ENCODE measurements around the gene KLK1. TPM values are rescaled to one million over a fixed set of nuclear protein-coding genes. Genes with fewer than 3 reads are reported as not detected.

Gene KLK1
- total and polyA plus RNA-seq, 2 of the 13 experiments (the other 11 are each of a cell fraction or from before 2014, with no cell fraction given) = not detected

- no peak for TF ChIP-seq SRF (IDR thresholded peaks at IDR 0.05; ENCODE audit: low read depth, low read length)
- no peak for TF ChIP-seq TCF7L2 (IDR thresholded peaks at IDR 0.05; ENCODE audit: low read depth, low read length)
- TF ChIP-seq IKZF5 (CRISPR knock-in tag; IDR thresholded peaks at IDR 0.05) = no peak
- TF ChIP-seq TFDP1 (CRISPR knock-in tag; IDR thresholded peaks at IDR 0.05; ENCODE audit: borderline replicate concordance) = 0 out of 2 replicates have a peak, but pooled peaks have one; percentile 22
- no peak for TF ChIP-seq RNF219 (CRISPR knock-in tag; IDR thresholded peaks at IDR 0.05)
- no peak for TF ChIP-seq KDM5A (IDR thresholded peaks at IDR 0.05; ENCODE audit: borderline replicate concordance, low read length)
- TF ChIP-seq JDP2 (CRISPR knock-in tag; IDR thresholded peaks at IDR 0.05; ENCODE audit: borderline replicate concordance) = no peak
- no peak for TF ChIP-seq MAFG (CRISPR knock-in tag; IDR thresholded peaks at IDR 0.05)
- TF ChIP-seq PPARG (CRISPR knock-in tag; conservative IDR thresholded peaks at IDR 0.05) = no peak
- no peak for TF ChIP-seq ZNF652 (CRISPR knock-in tag; IDR thresholded peaks at IDR 0.05; ENCODE audit: borderline replicate concordance, low read depth)
- no peak for TF ChIP-seq ZBTB49 (CRISPR knock-in tag; IDR thresholded peaks at IDR 0.05; ENCODE audit: borderline replicate concordance)
- no peak for TF ChIP-seq HDAC6 (IDR thresholded peaks at IDR 0.05; ENCODE audit: low read depth, low read length)
- TF ChIP-seq HOXA3 (CRISPR knock-in tag; IDR thresholded peaks at IDR 0.05) = peak; percentile 83
- TF ChIP-seq MEF2D (CRISPR knock-in tag; IDR thresholded peaks at IDR 0.05) = no peak
- TF ChIP-seq ZNF569 (CRISPR knock-in tag; IDR thresholded peaks at IDR 0.05; ENCODE audit: borderline replicate concordance) = no peak
- TF ChIP-seq ZNF777 (CRISPR knock-in tag; IDR thresholded peaks at IDR 0.05) = peak; percentile 97
- no peak for TF ChIP-seq ZEB1 (IDR thresholded peaks at IDR 0.05; ENCODE audit: insufficient replicate concordance, low read depth)
- TF ChIP-seq NR3C1 (CRISPR knock-in tag; IDR thresholded peaks at IDR 0.05) = no peak
- no peak for TF ChIP-seq DR1 (CRISPR knock-in tag; IDR thresholded peaks at IDR 0.05)
- TF ChIP-seq ZKSCAN8 (CRISPR knock-in tag; IDR thresholded peaks at IDR 0.05; ENCODE audit: borderline replicate concordance) = no peak
These were observed 12.4 kb upstream of the KLK1 start (continued) for GRCh38 chr19:50835785-50836542.

Data from HepG2 (cell line).